ENCODE data around the gene NYAP1. TPM values are rescaled to one million over a fixed set of nuclear protein-coding genes. Genes with fewer than 3 reads are reported as not detected.

Gene NYAP1
- polyA plus RNA-seq, 3 donors, result 0.68 to 1.8 (median 0.83) TPM

DNA sequence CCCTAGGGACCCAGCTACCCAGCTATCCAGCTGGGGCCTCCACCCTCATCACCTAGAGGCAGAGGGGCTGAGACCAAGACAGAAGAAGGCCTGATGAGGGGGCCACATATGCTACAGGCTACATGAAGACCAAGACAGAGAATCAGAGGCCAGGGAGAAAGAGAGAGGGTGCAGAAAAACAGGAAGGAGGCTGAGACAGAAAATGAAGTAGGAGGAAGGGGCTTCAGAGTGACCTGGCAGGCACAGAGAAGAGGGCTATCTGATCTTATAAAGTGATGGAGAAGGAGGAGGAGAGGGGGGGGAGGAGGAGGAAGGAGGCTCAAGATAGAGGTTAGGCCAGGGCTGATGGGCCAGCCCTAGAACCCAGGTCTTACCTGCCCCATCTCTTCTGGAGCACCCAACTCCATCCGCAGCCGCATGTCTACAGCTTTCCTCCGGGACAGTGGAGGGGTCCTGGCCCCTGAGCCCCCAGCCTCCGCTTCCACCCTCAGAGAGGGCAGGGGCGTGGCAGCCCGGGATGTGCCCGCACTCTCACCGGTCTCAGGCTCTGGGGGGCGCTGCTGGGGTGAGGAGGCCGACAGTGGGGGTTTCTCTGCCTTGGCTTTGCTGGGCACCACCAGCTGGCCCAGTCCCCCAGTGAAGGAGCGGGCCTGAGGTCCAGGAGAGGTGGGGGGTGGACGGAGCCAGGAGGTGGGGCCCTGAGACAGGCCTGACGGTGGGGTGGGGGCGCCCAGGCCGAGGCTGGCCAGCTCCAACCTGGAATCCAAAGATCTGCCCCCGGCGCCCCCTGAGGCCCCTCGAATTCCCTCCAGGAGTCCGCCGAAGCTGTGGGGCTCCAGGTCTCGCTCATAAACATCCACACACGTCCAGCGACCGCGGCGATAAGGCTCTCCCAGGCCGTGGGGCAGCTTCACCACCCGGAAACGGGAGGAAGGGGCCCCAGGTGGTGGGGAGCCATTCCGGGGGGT is 6.5 kb upstream of the NYAP1 start:
- WGBS, 3 donors, result 6 to 9% (median 6%) methylated on average over 22 to 30 of the region's 30 CpGs

DNA sequence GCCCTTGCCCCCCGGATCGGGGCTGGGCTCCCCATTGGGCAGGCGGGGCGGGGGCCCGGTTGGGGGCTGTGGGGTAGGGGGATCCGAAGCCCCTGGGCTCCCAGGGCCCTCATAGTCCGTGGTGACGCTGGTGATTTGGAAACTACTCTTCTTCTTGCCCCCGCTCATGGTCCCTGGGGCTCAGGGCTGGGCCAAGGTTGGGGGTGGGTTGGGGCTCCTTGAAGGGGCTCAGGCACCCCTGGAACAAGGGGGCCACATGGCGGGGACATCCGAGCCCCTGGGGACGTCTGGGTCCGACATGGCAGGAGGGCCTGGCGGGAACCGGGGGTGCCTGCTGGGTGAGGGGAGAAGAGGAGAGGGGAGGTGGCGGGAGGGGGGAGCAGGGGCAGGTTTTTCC is 5.9 kb upstream of the NYAP1 start:
- 1 to 4% (median 2%) methylated on average over 15 to 16 of the region's 16 CpGs for WGBS, 3 donors
- no peak overlapping the region for H3K27ac ChIP-seq (ENCODE audit: low read depth, low read length)

More for the DNA sequence above, 6.5 kb upstream of the NYAP1 start:
- H3K27ac ChIP-seq (ENCODE audit: low read depth, low read length), result no peak overlapping the region

DNA sequence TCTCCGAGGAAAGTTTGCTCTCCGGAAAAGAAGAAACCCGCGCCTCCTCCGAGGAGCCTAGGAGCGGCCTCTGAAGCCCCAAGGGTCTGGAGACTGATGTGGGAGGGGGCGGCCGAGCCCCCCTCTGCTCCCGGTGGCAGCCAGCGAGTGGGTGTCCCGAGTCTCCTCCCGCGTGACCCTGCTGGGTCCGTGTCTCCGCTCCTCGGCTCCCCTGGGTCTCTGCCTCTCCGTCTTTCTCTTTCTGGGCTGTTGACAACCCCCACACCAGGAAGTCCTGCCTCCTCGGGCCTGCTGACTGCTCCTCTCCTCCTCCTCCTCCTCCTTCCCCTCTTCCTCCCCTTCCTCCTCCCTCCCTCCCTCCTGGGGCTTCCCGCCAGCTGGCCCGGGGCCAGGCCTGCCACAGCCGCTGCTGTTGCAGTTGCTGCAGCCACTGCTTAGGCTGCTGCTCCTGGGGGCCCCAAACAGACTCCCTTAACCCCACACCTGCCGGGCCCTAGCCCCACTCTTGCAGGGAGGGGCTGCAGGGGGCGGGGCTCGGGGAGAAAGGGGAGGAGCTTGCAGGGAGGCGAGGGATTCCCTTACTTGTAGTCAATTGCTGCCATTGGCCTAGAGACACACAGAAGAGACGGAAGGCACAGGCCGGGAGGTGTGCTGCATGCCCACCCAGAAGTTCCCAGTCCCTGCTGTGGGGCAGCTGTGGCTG is 4.6 kb upstream of the NYAP1 start, which contains the start of gene TSC22D4:
TSS of gene TSC22D4 (minus strand) at position 257 of the 703 bp plus-strand sequence. CDS start 1,176 bp downstream, outside the sequence.
- 1% methylated on average over 22 to 27 of the region's 27 CpGs for WGBS, 3 donors

DNA sequence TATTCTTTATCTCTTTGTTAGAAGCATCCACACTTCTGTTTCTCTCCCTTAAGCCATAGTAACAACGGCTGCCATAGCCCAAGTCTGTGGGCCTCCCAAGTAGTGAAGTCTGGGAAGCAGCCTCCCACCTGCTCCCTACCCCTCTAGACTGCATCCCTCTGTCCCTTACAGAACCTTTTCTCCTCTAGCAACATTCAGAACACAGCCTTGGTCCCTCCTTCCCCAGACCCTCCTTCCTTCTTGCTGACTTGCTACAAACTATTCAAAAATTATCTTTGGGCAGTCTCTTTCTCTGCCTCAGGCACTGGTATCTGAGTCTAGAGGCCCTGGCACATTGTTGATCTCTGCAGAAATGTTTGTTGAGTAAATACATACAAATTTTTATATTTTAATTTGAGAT is 2.3 kb upstream of the NYAP1 start:
- no peak overlapping the region for H3K27ac ChIP-seq (ENCODE audit: low read depth, low read length)
- WGBS, 3 donors, result 85 to 100% (median 90%) methylated on average over 1 of the region's 1 CpG

More for the DNA sequence above, 4.6 kb upstream of the NYAP1 start, which contains the start of gene TSC22D4:
- H3K27ac ChIP-seq (ENCODE audit: low read depth, low read length), result no peak within 1 kb of the TSS

DNA sequence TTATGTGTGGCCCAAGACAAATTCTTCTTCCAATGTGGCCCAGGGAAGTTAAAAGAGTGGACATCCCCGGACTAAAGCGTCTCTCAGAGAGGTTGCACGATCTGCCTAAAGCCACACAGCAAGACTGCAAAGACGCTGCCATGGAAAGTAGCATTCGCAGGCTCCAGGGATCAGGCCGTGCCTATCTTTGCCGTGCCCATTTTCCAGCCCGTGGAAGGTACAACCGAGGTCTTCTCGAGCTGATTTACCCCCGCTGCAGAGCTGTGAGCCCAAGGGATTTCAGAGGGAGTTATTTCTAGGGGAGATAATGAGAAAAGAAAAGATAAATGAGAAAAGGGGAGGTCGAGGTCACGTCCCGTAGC is 1.0 kb upstream of the NYAP1 start:
- no peak overlapping the region for H3K27ac ChIP-seq (ENCODE audit: low read depth, low read length)
- 36 to 51% (median 48%) methylated on average over 11 to 14 of the region's 14 CpGs for WGBS, 3 donors

DNA sequence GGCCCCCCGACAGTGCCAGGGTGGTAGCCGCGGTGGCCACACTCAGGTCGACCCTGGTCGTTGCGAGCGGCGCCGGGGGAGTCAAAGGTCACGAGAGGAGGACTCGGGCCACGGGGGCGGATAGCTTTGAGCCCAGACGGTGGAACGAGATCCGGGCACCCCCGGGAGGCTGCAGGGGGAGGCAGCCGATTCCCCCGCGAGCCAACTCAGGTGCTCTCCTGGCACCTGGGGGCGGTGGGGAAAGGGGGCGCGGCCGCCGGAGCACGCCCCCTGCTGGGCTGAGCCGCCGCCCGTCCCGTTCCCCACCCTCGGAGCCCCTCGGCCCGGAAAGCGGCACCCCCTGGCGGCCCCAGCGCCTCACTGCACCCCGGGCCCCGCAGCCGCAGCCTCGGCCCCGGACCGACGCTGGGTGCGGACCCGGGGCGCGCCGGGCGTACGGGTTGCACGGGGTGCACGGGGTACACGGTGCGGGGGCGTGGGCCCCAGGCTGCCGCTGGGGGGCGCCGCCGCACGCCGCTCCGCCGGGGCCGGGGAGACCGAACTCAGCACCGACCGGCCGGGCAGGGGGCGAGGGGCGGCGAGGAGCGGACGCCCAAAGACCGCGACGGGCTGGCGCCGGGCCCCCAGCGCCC is 521 bp upstream of the NYAP1 start:
- no peak overlapping the region for H3K27ac ChIP-seq (ENCODE audit: low read depth, low read length)

GRCh38 chr7:100484673-100485045 is 932 bp downstream of the NYAP1 start:
- WGBS, 3 donors, result 75 to 92% (median 82%) methylated on average over 6 of the region's 6 CpGs
- no peak overlapping the region for H3K27ac ChIP-seq (ENCODE audit: low read depth, low read length)

More for the DNA sequence above, 521 bp upstream of the NYAP1 start:
- WGBS, 3 donors, result 0 to 1% (median 0%) methylated on average over 36 to 79 of the region's 79 CpGs

DNA sequence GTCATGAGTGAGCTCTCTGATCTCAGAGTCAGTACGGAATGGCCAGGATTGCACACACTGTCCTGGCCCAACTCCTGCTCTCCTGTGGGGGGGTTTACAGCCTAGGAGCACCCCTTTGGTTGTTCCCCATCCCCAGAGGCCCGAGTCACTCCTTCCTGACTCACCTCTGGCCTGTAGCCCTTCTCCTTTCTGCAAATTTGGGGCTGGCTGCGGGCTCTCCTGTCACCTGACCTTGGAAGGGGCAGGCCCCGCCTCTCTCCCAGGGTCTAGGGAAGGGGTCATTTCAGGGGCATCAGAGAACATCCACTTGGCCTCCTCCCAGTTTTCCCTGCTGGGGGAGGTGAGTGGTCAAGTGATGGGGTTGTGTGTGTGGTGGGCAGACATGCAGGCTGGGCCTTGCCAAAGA is 1.7 kb downstream of the NYAP1 start:
- no peak overlapping the region for H3K27ac ChIP-seq (ENCODE audit: low read depth, low read length)
- WGBS, 3 donors, result 65 to 69% (median 68%) methylated on average over 4 of the region's 4 CpGs

- H3K27ac ChIP-seq (ENCODE audit: low read depth, low read length), result no peak overlapping the region
- WGBS, 3 donors, result 85 to 89% (median 88%) methylated on average over 5 of the region's 5 CpGs
These were observed 2.4 kb downstream of the NYAP1 start for GRCh38 chr7:100486111-100486636.

- 81 to 88% (median 87%) methylated on average over 22 to 30 of the region's 30 CpGs for WGBS, 3 donors
- no peak overlapping the region for H3K27ac ChIP-seq (ENCODE audit: low read depth, low read length)
These were observed 3.2 kb downstream of the NYAP1 start for GRCh38 chr7:100486753-100487446.

- 86 to 95% (median 94%) methylated on average over 36 to 44 of the region's 44 CpGs for WGBS, 3 donors
- no peak overlapping the region for H3K27ac ChIP-seq (ENCODE audit: low read depth, low read length)
These were observed 4.8 kb downstream of the NYAP1 start for GRCh38 chr7:100488333-100489095.

GRCh38 chr7:100489121-100489520 is 5.4 kb downstream of the NYAP1 start:
- no peak overlapping the region for H3K27ac ChIP-seq (ENCODE audit: low read depth, low read length)
- 81 to 88% (median 85%) methylated on average over 10 of the region's 10 CpGs for WGBS, 3 donors

DNA sequence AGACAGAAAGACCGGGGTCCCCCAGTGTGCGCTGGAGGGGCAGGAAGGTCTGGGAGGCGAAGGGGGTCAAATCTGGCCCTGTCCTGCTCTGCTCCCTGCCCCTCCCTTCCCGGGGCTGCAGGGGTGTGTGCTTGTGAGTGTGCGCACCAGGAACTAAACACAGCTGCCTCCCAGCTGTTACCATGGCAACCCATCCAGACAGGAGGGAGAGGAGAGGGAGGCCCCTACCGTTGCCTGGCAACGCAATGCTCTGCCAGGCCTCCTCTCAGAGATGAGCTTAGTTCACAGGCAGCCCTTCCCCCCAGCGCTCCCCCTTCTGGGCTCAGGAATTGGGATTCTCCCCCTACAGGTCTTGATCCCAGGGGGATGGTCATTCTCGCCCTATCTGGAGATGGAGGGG is 6.1 kb downstream of the NYAP1 start:
- 50 to 58% (median 52%) methylated on average over 9 of the region's 9 CpGs for WGBS, 3 donors
- H3K27ac ChIP-seq (ENCODE audit: low read depth, low read length), result no peak overlapping the region

DNA sequence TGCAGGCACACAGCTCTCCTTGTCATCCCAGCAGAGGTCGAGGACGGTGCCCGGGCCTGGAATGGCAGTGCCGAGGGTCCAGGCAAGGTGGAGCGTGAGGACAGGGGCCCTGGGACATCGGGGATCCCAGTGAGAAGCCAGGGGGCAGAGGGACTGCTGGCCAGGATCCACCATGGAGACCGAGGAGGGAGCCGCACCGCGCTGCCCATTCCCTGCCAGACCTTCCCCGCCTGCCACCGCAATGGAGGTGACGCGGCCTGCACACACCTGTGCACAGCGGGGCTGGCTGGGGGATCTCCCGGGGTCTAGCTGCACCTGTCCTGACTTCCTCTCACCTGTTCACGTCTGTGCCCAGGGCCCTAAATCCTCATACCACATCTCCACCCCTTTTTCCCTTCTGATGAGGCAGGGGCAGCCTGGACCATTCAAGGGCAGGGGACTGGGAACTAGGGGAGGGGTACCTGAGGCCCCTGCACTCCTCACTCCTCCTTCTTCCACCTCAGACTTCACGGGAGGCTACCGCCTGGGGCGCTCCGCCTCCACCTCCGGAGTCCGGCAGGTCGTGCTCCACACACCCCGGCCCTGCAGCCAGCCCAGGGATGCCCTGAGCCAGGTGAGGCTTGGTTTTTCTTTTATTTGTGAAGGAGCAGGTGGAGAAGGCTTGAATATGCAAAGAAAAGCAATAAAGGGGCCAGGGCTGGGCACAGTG is 6.9 kb downstream of the NYAP1 start:
- WGBS, 3 donors, result 88 to 93% (median 91%) methylated on average over 21 to 25 of the region's 25 CpGs
- no peak overlapping the region for H3K27ac ChIP-seq (ENCODE audit: low read depth, low read length)

DNA sequence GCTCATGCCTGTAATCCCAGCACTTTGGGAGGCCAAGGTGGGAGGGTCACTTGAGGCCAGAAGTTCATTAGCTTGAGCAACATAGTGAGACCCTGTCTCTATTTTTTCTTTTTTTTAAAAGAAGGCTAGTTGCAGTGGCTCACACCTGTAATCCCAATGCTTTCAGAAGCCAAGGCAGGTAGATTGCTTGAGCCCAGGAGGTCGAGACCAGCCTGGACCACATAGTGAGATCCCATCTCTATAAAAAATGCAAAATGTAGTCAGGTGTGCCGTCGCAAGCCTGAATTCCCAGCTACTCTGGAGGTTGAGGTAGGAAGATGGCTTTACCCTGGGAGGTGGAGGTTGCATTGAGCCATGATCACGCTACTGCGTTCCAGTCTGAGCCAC is 7.5 kb downstream of the NYAP1 start:
- WGBS, 3 donors, result 96 to 98% (median 97%) methylated on average over 5 of the region's 5 CpGs
- H3K27ac ChIP-seq (ENCODE audit: low read depth, low read length), result no peak overlapping the region

DNA sequence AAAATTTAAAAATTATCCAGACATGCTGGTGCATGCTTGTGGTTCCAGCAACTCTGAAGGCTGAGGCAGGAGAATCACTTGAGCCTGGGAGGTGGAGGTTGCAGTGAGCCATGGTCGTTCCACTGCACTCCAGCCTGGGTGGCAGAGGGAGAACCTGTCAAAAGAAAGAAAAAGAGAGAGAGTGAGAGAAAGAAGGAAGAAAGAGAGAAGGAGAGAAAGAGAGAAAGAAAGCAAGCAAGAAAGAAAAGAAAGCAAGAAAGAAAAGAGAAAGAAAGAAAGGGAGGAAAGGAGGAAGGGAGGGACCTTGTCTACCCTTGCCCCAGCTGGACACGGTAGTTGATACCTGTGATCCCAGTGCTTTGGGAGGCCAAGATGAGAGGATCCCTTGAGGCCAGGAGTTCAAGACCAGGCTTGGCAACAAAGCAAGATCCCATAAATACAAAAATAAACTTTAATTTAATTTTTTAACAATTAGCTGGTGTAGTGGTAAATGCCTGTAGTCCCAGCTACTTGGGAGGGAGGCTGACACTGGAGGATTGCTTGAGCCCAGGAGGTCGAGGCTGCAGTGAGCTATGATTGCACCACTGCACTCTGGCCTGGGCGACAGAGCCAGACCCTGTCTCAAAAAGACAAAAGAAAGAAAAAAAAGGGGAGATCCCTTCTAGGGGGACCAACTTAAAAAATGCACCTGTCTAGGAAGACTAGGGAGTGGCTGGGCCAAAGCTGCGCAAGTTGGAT is 9.2 kb downstream of the NYAP1 start:
- no peak overlapping the region for H3K27ac ChIP-seq (ENCODE audit: low read depth, low read length)
- WGBS, 3 donors, result 75 to 89% (median 78%) methylated on average over 5 of the region's 5 CpGs
